Endodermal cell (in vitro differentiated cells): Measurements from ENCODE around the gene NCAPG2. TPM values are rescaled to one million over a fixed set of nuclear protein-coding genes. Genes with fewer than 3 reads are reported as not detected.

Source experiments
- DNase-seq: peaks from one replicate; pipeline ENCODE4 v3.0.0-alpha.2; 2017
- H3K27ac ChIP-seq: 2 replicates; pipeline ENCODE4 v1.5.1; 2013; ENCODE audit warnings: mild to moderate bottlenecking, low read depth, low read length, moderate library complexity
- H3K27me3 ChIP-seq: 2 replicates; pipeline ENCODE4 v1.6.1; 2013; ENCODE audit warnings: mild to moderate bottlenecking, low read length, moderate library complexity; ENCODE audit not compliant: insufficient read depth, control insufficient read depth, poor library complexity, severe bottlenecking
- H3K36me3 ChIP-seq: 2 replicates; pipeline ENCODE4 v1.7.0; 2013; ENCODE audit warnings: mild to moderate bottlenecking, low read length, moderate library complexity; ENCODE audit not compliant: control insufficient read depth, insufficient read depth
- H3K4me1 ChIP-seq: one replicate; pipeline ENCODE4 v1.7.0; 2013; ENCODE audit warnings: low read length; ENCODE audit not compliant: control insufficient read depth, insufficient read depth
- H3K4me3 ChIP-seq: 2 replicates; pipeline ENCODE4 v1.5.1; 2013; ENCODE audit warnings: mild to moderate bottlenecking, low read length, moderate library complexity
- H3K9ac ChIP-seq: 2 replicates; pipeline ENCODE4 v1.6.1; 2013; ENCODE audit warnings: mild to moderate bottlenecking, low read length, moderate library complexity; ENCODE audit not compliant: poor library complexity, severe bottlenecking; ENCODE audit errors: extremely low read depth
- H3K9me3 ChIP-seq: 2 replicates; pipeline ENCODE4 v1.6.1; 2013; ENCODE audit warnings: mild to moderate bottlenecking, low read length, moderate library complexity; ENCODE audit not compliant: control insufficient read depth
- H3K27ac Mint-ChIP-seq: 2 replicates; pipeline ENCODE4 v1.8.0; 2020; ENCODE audit warnings: mixed read lengths
- H3K27me3 Mint-ChIP-seq: 2 replicates; pipeline ENCODE4 v1.8.0; 2021; ENCODE audit warnings: mild to moderate bottlenecking, mixed read lengths; ENCODE audit not compliant: insufficient read depth
- H3K36me3 Mint-ChIP-seq: 2 replicates; pipeline ENCODE4 v1.8.0; 2020; ENCODE audit warnings: low read depth, mixed read lengths
- H3K4me1 Mint-ChIP-seq: 2 replicates; pipeline ENCODE4 v1.8.0; 2020; ENCODE audit warnings: mixed read lengths
- H3K4me3 Mint-ChIP-seq: 2 replicates; pipeline ENCODE4 v1.8.0; 2020; ENCODE audit warnings: mild to moderate bottlenecking, moderate library complexity, mixed read lengths
- H3K9me3 Mint-ChIP-seq: 2 replicates; pipeline ENCODE4 v1.8.0; 2020; ENCODE audit warnings: mild to moderate bottlenecking, mixed read lengths
- CTCF ChIP-seq: fragments of 200-600 bp; sonication (generic); conservative IDR thresholded peaks from 2 replicates; pipeline ENCODE4 v1.5.0; 2021; ENCODE audit warnings: antibody characterized with exemption, mild to moderate bottlenecking
- WGBS, 2 experiments: methylation state at CpG; one replicate each; pipeline versions ENCODE4 v1.1.5 to v1.1.7; 2013; ENCODE audit warnings: missing lambda C conversion rate in 2 of 2, mixed read lengths in 1 of 2; ENCODE audit not compliant: insufficient coverage in 1 of 2, insufficient read length in 1 of 2; 5-methylcytosine and 5-hydroxymethylcytosine counted together
- total RNA-seq, 2 donors: library from RNA; stranded (reverse); fragmentation: NEBNext Ultra II Directional in 1 of 2; extraction: Animal tissue kit (Norgen Biotek cat#: 25700) in 1 of 2; gene quantifications; 2 replicates in 1 of 2; 3 replicates in 1 of 2; pipeline ENCODE4 v1.2.1, GENCODE V29; 2021

The NCAPG2 gene
- total RNA-seq, 2 donors from 2014 or later = 58.7 to 77.1 TPM

- H3K9ac ChIP-seq = no peak overlapping the region
- no peak overlapping the region for H3K4me3 ChIP-seq
- 56 to 86% methylated on average over 1 of the region's 1 CpG for WGBS, 2 experiments
- H3K27ac ChIP-seq = no peak overlapping the region
- no peaks in the 10 kb centered on the region for H3K36me3 ChIP-seq
- Mint-ChIP-seq H3K9me3 (no peaks in the 10 kb centered on the region), H3K27ac (no peak overlapping the region), H3K4me3 (no peak overlapping the region), H3K27me3 (peaks cover 18% of the 10 kb centered on the region), H3K4me1 (no peaks in the 10 kb centered on the region), H3K36me3 (no peaks in the 10 kb centered on the region)
- H3K27me3 ChIP-seq = no peaks in the 10 kb centered on the region
- no peak for TF ChIP-seq CTCF
- no peak for DNase-seq
- H3K9me3 ChIP-seq = peaks cover 45% of the 10 kb centered on the region
- H3K4me1 ChIP-seq = no peaks in the 10 kb centered on the region
These were observed 115.0 kb downstream of the NCAPG2 start for GRCh38 chr7:158589653-158590052.

- no peak for DNase-seq
- H3K4me3 Mint-ChIP-seq = peak overlapping the region; percentile 39
- H3K27me3 Mint-ChIP-seq = peaks cover 22% of the 10 kb centered on the region
These were observed 115.6 kb downstream of the NCAPG2 start for GRCh38 chr7:158588878-158589442.

GRCh38 chr7:158588085-158588877 lies 116.3 kb downstream of the NCAPG2 start:
- Histone ChIP-seq H3K27ac (no peak overlapping the region), H3K27me3 (no peaks in the 10 kb centered on the region), H3K4me1 (no peaks in the 10 kb centered on the region), H3K36me3 (no peaks in the 10 kb centered on the region), H3K9me3 (peaks cover 45% of the 10 kb centered on the region), H3K9ac (no peak overlapping the region), H3K4me3 (no peak overlapping the region)
- peak; percentile 70 for DNase-seq
- Mint-ChIP-seq H3K4me1 (no peaks in the 10 kb centered on the region), H3K4me3 (peak overlapping the region; percentile 39), H3K9me3 (no peaks in the 10 kb centered on the region), H3K27me3 (peaks cover 29% of the 10 kb centered on the region), H3K36me3 (no peaks in the 10 kb centered on the region), H3K27ac (no peak overlapping the region)
- 85 to 88% methylated on average over 34 to 63 of the region's 63 CpGs for WGBS, 2 experiments
- TF ChIP-seq CTCF = no peak

More at GRCh38 chr7:158588878-158589442, 115.6 kb downstream of the NCAPG2 start:
- WGBS, 2 experiments = 81 to 83% methylated on average over 8 to 15 of the region's 16 CpGs
- no peaks in the 10 kb centered on the region for H3K36me3 Mint-ChIP-seq
- TF ChIP-seq CTCF = no peak
- Histone ChIP-seq H3K27me3 (no peaks in the 10 kb centered on the region), H3K9me3 (peaks cover 45% of the 10 kb centered on the region), H3K4me1 (no peaks in the 10 kb centered on the region), H3K36me3 (no peaks in the 10 kb centered on the region), H3K27ac (no peak overlapping the region), H3K9ac (no peak overlapping the region), H3K4me3 (no peak overlapping the region)
- no peaks in the 10 kb centered on the region for H3K4me1 Mint-ChIP-seq
- H3K9me3 Mint-ChIP-seq = no peaks in the 10 kb centered on the region
- H3K27ac Mint-ChIP-seq = no peak overlapping the region
